AG20443 (cell line): ENCODE results near the gene KCNH1.

Source experiments
- DNase-seq: peaks from one replicate; pipeline ENCODE4 v3.0.0; 2012; ENCODE audit warnings: low spot score, mixed read lengths

Gene KCNH1

DNA sequence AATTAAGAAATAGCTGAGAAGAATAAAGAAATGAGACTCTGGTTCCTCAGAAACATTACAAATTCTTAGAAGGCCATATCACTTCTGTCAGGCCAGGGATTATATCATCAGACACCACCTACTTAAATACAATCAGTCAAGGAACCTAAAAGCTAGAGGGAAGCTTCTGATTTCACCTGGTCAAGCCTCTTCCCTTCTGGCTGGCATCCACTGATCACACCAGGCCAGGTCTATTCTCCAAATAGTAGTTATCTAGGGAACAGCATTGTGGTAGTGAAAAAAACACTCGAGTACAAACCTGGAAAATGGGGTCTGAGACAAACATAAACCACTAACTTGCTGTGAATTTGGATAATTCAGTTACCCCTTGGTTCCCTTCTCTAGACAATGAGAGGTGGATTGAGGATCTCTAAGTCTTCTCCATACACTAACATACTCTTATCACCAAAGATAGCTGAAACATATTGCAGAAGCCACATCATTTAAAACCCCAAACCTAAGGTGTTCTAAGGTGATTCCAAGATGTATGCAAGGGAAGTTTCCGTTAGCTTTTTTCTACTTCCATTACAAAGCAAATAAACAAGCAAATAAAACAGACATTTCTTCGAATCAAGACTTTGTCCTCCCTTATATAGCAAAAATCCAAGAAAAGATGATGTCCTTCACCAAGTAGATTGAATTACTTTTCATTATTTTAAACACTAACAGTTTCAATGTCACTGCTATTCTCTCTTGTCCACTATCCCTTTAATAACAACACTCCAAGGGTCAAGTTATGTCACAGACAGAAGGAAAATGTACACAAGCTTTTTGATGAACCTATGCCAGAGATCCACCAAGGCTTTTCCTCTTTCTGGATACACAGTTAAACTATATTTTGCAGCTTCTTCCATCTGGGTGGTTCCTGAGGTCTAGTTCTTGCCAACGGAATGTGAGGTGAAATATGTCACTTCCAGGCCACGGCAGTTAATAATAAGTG is 212.9 kb downstream of the KCNH1 start:
- DNase-seq, result no peak

- DNase-seq, result no peak
Measured at GRCh38 chr1:210920258-210920657, 213.7 kb downstream of the KCNH1 start.

GRCh38 chr1:210918893-210919292 is 215.1 kb downstream of the KCNH1 start:
- DNase-seq, result no peak

GRCh38 chr1:210917560-210918169 is 216.3 kb downstream of the KCNH1 start:
- DNase-seq, result no peak

DNA sequence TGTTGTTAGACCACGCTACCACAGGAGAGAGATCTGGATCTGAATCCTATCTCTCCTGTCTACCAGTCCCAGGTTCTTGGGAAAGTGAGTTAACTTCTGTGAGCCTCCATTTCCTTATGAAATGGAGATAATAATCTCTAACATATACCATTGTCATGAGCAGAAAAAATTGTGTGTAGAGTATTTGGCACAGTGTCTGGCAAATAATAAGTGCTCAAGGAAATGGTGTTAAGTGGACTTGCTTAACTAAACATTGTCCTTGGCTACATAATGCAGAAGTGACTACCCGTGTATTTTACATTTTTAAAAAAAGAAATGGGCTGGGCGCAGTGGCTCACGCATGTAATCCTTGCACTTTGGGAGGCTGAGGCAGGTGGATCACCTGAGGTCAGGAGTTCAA is 217.4 kb downstream of the KCNH1 start:
- DNase-seq, result no peak

GRCh38 chr1:210915890-210916507 is 217.9 kb downstream of the KCNH1 start:
- DNase-seq, result no peak

- no peak for DNase-seq
Measured at GRCh38 chr1:210912752-210913151, 221.2 kb downstream of the KCNH1 start.

DNA sequence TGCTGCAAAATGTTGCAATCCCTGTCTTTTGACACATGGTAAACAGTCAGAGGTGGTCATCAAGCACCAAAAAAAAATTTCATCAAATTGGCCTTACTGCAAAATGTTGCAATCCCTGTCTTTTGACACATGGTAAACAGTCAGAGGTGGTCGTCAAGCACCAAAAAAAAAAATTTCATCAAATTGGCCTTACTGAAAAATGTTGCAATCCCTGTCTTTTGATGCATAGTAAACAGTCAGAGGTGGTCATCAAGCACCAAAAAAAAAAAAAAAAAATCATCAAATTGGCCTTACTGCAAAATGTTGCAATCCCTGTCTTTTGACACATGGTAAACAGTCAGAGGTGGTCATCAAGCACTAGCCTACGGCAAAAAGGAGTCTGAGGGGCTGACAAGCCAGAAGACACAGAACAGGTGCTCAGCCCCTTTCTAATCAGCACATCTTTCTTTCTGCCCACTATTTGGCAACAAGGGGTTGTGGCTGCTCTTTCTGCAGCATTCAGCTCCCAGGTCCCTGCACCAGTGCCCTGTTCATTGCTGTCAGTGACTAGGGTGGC is 223.8 kb downstream of the KCNH1 start:
- no peak for DNase-seq

DNA sequence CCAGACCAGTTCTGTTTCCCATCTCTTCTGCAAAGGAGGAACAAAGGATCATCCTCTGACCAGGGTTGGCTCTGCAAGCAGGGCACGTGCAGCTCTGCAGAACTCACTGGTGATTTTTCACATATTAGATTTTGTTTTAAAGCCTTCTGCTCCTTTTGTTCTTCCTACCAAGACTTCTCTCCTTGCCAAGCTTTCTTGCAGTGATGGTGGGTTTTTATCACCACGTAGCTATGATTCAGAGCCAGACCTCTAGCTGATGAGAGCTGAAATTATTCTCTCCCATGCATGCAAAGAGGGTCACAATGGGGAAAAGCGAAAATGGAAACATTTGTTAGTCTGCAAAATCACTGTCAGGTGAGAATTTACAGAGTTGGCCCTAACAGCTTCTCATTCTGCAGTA is 225.2 kb downstream of the KCNH1 start:
- DNase-seq, result no peak

- DNase-seq, result no peak
Measured at GRCh38 chr1:210908257-210908656, 225.7 kb downstream of the KCNH1 start.

- DNase-seq, result no peak
Measured at GRCh38 chr1:210907251-210907805, 226.6 kb downstream of the KCNH1 start.

DNA sequence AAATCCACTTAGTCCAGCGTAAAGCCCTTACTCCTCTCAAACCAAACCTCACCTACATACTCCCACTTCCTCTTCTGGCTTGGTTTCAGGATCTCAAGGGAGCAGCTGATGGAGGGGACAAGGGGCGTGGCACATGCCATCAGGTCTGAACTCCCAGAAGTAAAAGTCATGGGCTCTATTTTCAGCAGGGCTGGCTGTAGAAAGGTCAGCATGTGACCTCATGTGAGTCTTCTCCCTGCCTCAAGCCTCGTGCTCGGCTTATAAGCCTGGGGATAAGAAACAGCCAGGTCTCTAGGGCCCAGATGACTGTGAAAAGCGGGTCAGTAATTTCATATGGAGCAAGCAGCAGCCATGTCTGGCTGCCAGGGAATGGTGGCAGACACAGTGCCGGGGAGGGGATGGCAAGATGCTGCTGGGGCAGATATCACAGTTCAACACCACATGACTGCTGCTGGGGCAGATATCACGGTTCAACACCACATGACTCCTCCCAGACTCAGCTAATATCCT is 227.9 kb downstream of the KCNH1 start:
- DNase-seq, result no peak

- no peak for DNase-seq
Measured at GRCh38 chr1:210905365-210905904, 228.5 kb downstream of the KCNH1 start.

- DNase-seq, result no peak
Measured at GRCh38 chr1:210901981-210902770, 231.8 kb downstream of the KCNH1 start.

DNA sequence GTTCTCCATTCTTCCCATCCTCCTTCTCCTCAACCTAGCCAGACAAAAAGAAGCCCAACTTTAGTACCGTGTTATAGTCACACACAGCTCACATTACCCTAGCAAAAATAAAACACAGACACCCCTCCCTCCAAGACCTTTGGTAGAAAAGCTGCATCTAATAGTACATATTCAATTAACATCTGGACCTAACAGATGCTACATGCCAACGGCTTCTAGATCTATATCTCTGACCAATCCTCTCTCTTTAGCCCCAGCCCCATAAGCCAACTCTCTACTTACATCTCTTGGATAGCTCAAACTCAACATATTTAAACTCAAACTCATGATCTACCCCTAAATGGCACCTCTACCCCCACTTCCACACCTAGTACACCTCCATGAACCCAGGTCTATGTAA is 233.1 kb downstream of the KCNH1 start:
- DNase-seq, result no peak

- DNase-seq, result no peak
Measured at GRCh38 chr1:210900079-210900478, 233.9 kb downstream of the KCNH1 start.

GRCh38 chr1:210899676-210900075 is 234.3 kb downstream of the KCNH1 start:
- DNase-seq, result no peak

- no peak for DNase-seq
Measured at GRCh38 chr1:210898473-210898872, 235.5 kb downstream of the KCNH1 start.

GRCh38 chr1:210883821-210884220 is 250.1 kb downstream of the KCNH1 start:
- peak; percentile 65 for DNase-seq

- DNase-seq, result peak; percentile 26
Measured at GRCh38 chr1:210882414-210883221, 251.3 kb downstream of the KCNH1 start.
